A549 (cell line): ENCODE results near the gene TIGD1. TPM values are rescaled to one million over a fixed set of nuclear protein-coding genes. Genes with fewer than 3 reads are reported as not detected.

Experiments used
- ATAC-seq, 2 experiments: fragments of 200-7000 bp in 1 of 2; fragments of >200 bp in 1 of 2; cut with Nextera tagmentation in 1 of 2; cut with Tn5 transposase in 1 of 2; 3 replicates each; pipeline versions ENCODE4 v1.8.0 to v1.9.1; 2018 to 2020; ENCODE audit warnings: mild to moderate bottlenecking in 1 of 2, moderate library complexity in 1 of 2
- CTCF ChIA-PET: fragments of 300-600 bp; sonication (Branson Sonifier 250); formaldehyde crosslinking; extraction: SDS; loops from one replicate; lab custom pipeline; 2021; ENCODE audit warnings: antibody characterized with exemption, inconsistent platforms; lab: Yijun Ruan, JAX
- POLR2A ChIA-PET: fragments of 350-600 bp; formaldehyde crosslinking; extraction: SDS; loops from one replicate; lab custom pipeline; 2021; ENCODE audit warnings: antibody characterized with exemption, inconsistent platforms; lab: Yijun Ruan, JAX
- DNase-seq, 2 experiments: peaks; one replicate each; pipeline versions ENCODE4 v3.0.0 to v3.0.0-alpha.2; 2011 to 2016; ENCODE audit warnings: low read depth in 1 of 2, low spot score in 1 of 2
- FAIRE-seq: peaks from 2 replicates; lab custom pipeline; 2011; peaks lifted over from hg19 to GRCh38; lab: Jason Lieb, UNC
- H3K27ac ChIP-seq, 2 experiments: fragments of >200 bp; sonication (Bioruptor Twin); formaldehyde crosslinking; 3 replicates each; pipeline ENCODE4 v1.5.1; 2016 to 2017
- H3K4me1 ChIP-seq: fragments of >200 bp; sonication (Bioruptor Twin); formaldehyde crosslinking; 3 replicates; pipeline ENCODE4 v1.6.1; 2016
- H3K4me2 ChIP-seq: fragments of >200 bp; sonication (Bioruptor Twin); formaldehyde crosslinking; 3 replicates; pipeline ENCODE4 v1.6.1; 2016
- H3K4me3 ChIP-seq: fragments of >200 bp; sonication (Bioruptor Twin); formaldehyde crosslinking; 3 replicates; pipeline ENCODE4 v1.5.1; 2016
- H3K9me3 ChIP-seq: fragments of >200 bp; sonication (Bioruptor Twin); formaldehyde crosslinking; 3 replicates; pipeline ENCODE4 v1.6.1; 2016
- CEBPB ChIP-seq, 2 experiments: fragments of >200 bp in 1 of 2; sonication (Bioruptor Twin) in 1 of 2; formaldehyde crosslinking in 1 of 2; IDR thresholded peaks; 2 replicates each; pipeline ENCODE4 v1.6.1; 2012 to 2016
- CTCF ChIP-seq: fragments of >200 bp; sonication (Bioruptor Twin); formaldehyde crosslinking; IDR thresholded peaks from 3 replicates; pipeline ENCODE4 v1.5.1; 2016
- EHF ChIP-seq: fragments of 250-450 bp; sonication (Bioruptor Pico); IDR thresholded peaks from 2 replicates; pipeline ENCODE4 v1.5.0; 2020; ENCODE audit warnings: mild to moderate bottlenecking
- EHMT2 ChIP-seq: fragments of 200-600 bp; sonication (generic); IDR thresholded peaks from 2 replicates; pipeline ENCODE4 v1.6.1; 2016; ENCODE audit warnings: antibody characterized with exemption, low read depth, mild to moderate bottlenecking, moderate library complexity
- EP300 ChIP-seq, 2 experiments: fragments of >200 bp; sonication (Bioruptor Twin); formaldehyde crosslinking; IDR thresholded peaks; 2 replicates in 1 of 2; 3 replicates in 1 of 2; pipeline ENCODE4 v1.6.1; 2016 to 2017
- ESRRA ChIP-seq: fragments of 150-350 bp; IDR thresholded peaks from 2 replicates; pipeline ENCODE4 v1.6.1; 2014; ENCODE audit warnings: mild to moderate bottlenecking, low read length, borderline replicate concordance
- FOSL2 ChIP-seq, 2 experiments: fragments of 450-650 bp in 1 of 2; fragments of >200 bp in 1 of 2; sonication (Bioruptor Twin) in 1 of 2; formaldehyde crosslinking; IDR thresholded peaks; 2 replicates each; pipeline versions ENCODE4 v1.5.0 to v1.6.1; 2016 to 2020; ENCODE audit warnings: mild to moderate bottlenecking in 1 of 2, moderate library complexity in 1 of 2
- GATA3 ChIP-seq: IDR thresholded peaks from 2 replicates; pipeline ENCODE4 v1.6.1; 2012; ENCODE audit warnings: borderline replicate concordance
- JUNB ChIP-seq: fragments of >200 bp; sonication (Bioruptor Twin); formaldehyde crosslinking; IDR thresholded peaks from 2 replicates; pipeline ENCODE4 v1.6.1; 2016
- KDM1A ChIP-seq: fragments of 200-600 bp; sonication (generic); IDR thresholded peaks from 2 replicates; pipeline ENCODE4 v1.6.1; 2016; ENCODE audit warnings: low read depth, mild to moderate bottlenecking
- MAFK ChIP-seq: fragments of 450-650 bp; IDR thresholded peaks from 2 replicates; pipeline ENCODE4 v1.6.1; 2014; ENCODE audit not compliant: partially characterized antibody
- MAZ ChIP-seq: fragments of 150-350 bp; IDR thresholded peaks from 2 replicates; pipeline ENCODE4 v1.6.1; 2014; ENCODE audit warnings: antibody characterized with exemption, low read depth, low read length, borderline replicate concordance
- NFE2L2 ChIP-seq: fragments of 150-350 bp; conservative IDR thresholded peaks from 2 replicates; pipeline ENCODE4 v1.6.1; 2014; ENCODE audit warnings: low read length
- NPAS2 ChIP-seq: fragments of 250-450 bp; sonication (Bioruptor Pico); IDR thresholded peaks from 2 replicates; pipeline ENCODE4 v1.8.0; 2022; ENCODE audit warnings: mild to moderate bottlenecking, moderate library complexity, borderline replicate concordance
- NR3C1 ChIP-seq: fragments of >200 bp; sonication (Bioruptor Twin); formaldehyde crosslinking; IDR thresholded peaks from 3 replicates; pipeline ENCODE4 v1.6.1; 2017
- PHF8 ChIP-seq: fragments of 200-600 bp; sonication (generic); IDR thresholded peaks from 2 replicates; pipeline ENCODE4 v1.6.1; 2016; ENCODE audit warnings: low read depth, mild to moderate bottlenecking, antibody characterized with exemption, moderate library complexity, borderline replicate concordance
- POLR2A ChIP-seq: IDR thresholded peaks from 2 replicates; pipeline ENCODE4 v1.6.1; 2012; ENCODE audit warnings: mild to moderate bottlenecking, low read length
- RARB ChIP-seq: fragments of 250-450 bp; sonication (Bioruptor Pico); IDR thresholded peaks from 2 replicates; pipeline ENCODE4 v1.8.0; 2021; ENCODE audit warnings: mild to moderate bottlenecking, moderate library complexity
- REST ChIP-seq: fragments of 200-600 bp; sonication (generic); IDR thresholded peaks from 2 replicates; pipeline ENCODE4 v1.6.1; 2016; ENCODE audit warnings: antibody characterized with exemption, mild to moderate bottlenecking, moderate library complexity
- RNF2 ChIP-seq: fragments of 200-600 bp; sonication (generic); IDR thresholded peaks from 2 replicates; pipeline ENCODE4 v1.6.1; 2016; ENCODE audit warnings: low read depth, mild to moderate bottlenecking, antibody characterized with exemption, moderate library complexity, borderline replicate concordance
- ZC3H11A ChIP-seq: fragments of 450-650 bp; IDR thresholded peaks from 2 replicates; pipeline ENCODE4 v1.6.1; 2014; ENCODE audit warnings: antibody characterized with exemption, mild to moderate bottlenecking
- ZSCAN20 ChIP-seq: fragments of 250-450 bp; sonication (Bioruptor Pico); IDR thresholded peaks from 2 replicates; pipeline ENCODE4 v1.8.0; 2022; ENCODE audit warnings: mild to moderate bottlenecking, moderate library complexity
- WGBS: methylation state at CpG from one replicate; pipeline ENCODE4 v1.1.6; 2017; ENCODE audit errors: missing lambda C conversion rate; 5-methylcytosine and 5-hydroxymethylcytosine counted together
- polyA plus RNA-seq, 4 experiments: library from polyadenylated mRNA; depleted of rRNA in 3 of 4; stranded (reverse); fragments of >200 nt; fragmentation: RNase III in 1 of 4; extraction: RNeasy Plus Mini Kit Qiagen cat#74134 plus additional on column Dnase treatment in 1 of 4; gene quantifications; 2 replicates in 3 of 4; 3 replicates in 1 of 4; pipeline ENCODE4 v1.2.3, GENCODE V29; 2011 to 2017
- TF ChIP-seq, protein P1 (sequence below): fragments of 150-350 bp; IDR thresholded peaks from 2 replicates; pipeline ENCODE4 v1.6.1; 2014; ENCODE audit warnings: low read depth, mild to moderate bottlenecking, low read length
- TF ChIP-seq, protein P2 (sequence below): fragments of >200 bp; sonication (Bioruptor Twin); formaldehyde crosslinking; IDR thresholded peaks from 3 replicates; pipeline ENCODE4 v1.6.1; 2016
- TF ChIP-seq, protein P3 (sequence below): fragments of 450-650 bp; IDR thresholded peaks from 2 replicates; pipeline ENCODE4 v1.6.1; 2014; ENCODE audit warnings: antibody characterized with exemption
- TF ChIP-seq, protein P4 (sequence below): IDR thresholded peaks from 2 replicates; pipeline ENCODE4 v1.6.1; 2012; ENCODE audit warnings: low read depth, borderline replicate concordance
- TF ChIP-seq, protein P5 (sequence below): IDR thresholded peaks from 2 replicates; pipeline ENCODE4 v1.6.1; 2012

TIGD1 gene
- polyA plus RNA-seq, 2 of the 4 experiments (the other 2 are of a cell fraction) = 5.7 to 10.5 TPM

DNA sequence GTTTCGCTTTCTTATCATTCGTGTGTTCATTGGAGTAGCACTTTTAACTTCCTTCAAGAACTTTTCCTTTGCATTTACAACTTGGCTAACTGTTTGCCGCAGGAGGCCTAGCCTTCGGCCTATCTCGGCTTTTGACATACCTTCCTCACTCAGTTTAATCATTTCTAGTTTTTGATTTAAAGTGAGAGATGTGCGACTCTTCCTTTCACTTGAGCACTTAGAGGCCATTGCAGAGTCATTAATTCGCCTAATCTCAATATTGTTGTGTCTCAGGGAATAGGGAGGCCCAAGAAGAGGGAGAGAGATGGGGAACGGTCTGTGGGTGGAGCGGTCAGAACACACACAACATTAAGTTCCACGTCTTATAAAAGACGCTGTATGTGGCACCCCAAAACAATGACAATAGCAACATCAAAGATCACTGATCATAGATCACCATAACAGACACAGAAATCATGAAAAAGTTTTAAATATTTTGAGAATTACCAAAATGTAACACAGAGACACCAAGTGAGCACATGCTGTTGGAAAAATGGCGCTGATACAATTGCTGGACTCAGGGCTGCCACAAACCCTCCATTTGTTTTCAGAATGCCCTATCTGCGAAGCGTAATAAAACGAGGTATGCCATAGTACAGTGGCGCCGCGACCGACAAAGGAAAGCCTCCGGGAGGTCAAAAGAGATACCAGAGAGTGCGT is 553 bp downstream of the TIGD1 start:
- ATAC-seq = peak in 1 of 2 experiments; percentile 5; a peak in 5 of 6 replicates
- Histone ChIP-seq H3K9me3 (no peaks in the 10 kb centered on the region), H3K4me3 (peak overlapping the region; percentile 95), H3K4me1 (peaks cover 5% of the 10 kb centered on the region; the same call in 2 of the 3 replicates), H3K27ac (peak overlapping the region; percentile 99), H3K4me2 (peak overlapping the region; percentile 78)
- TF ChIP-seq NPAS2 (CRISPR knock-in tag) (no peak), KDM1A (no peak), JUNB (no peak), EHMT2 (no peak), ZSCAN20 (CRISPR knock-in tag) (no peak), CTCF (no peak), NR3C1 (no peak), PHF8 (no peak; the same call in 1 of the 2 replicates), FOSL2 (IDR thresholded peaks at IDR 0.05) (no peak), FOSL2 (CRISPR knock-in tag; IDR thresholded peaks at IDR 0.05) (no peak), REST (no peak), EHF (CRISPR knock-in tag) (no peak), RNF2 (no peak), ZC3H11A (no peak)
- TF ChIP-seq, protein P1, sequence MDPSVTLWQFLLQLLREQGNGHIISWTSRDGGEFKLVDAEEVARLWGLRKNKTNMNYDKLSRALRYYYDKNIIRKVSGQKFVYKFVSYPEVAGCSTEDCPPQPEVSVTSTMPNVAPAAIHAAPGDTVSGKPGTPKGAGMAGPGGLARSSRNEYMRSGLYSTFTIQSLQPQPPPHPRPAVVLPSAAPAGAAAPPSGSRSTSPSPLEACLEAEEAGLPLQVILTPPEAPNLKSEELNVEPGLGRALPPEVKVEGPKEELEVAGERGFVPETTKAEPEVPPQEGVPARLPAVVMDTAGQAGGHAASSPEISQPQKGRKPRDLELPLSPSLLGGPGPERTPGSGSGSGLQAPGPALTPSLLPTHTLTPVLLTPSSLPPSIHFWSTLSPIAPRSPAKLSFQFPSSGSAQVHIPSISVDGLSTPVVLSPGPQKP = no peak
- TF ChIP-seq, protein P2, sequence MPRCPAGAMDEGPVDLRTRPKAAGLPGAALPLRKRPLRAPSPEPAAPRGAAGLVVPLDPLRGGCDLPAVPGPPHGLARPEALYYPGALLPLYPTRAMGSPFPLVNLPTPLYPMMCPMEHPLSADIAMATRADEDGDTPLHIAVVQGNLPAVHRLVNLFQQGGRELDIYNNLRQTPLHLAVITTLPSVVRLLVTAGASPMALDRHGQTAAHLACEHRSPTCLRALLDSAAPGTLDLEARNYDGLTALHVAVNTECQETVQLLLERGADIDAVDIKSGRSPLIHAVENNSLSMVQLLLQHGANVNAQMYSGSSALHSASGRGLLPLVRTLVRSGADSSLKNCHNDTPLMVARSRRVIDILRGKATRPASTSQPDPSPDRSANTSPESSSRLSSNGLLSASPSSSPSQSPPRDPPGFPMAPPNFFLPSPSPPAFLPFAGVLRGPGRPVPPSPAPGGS = no peak
- DNase-seq = peak in 1 of 2 experiments; percentile 37
- WGBS = 16% methylated on average over 21 of the region's 21 CpGs
- ChIA-PET CTCF (interaction anchor here (1.4 to 2.3 kb wide), 2 partner anchors 28 to 44 kb away, joined by 7 read pairs; no protein-coding TSS in a partner anchor), POLR2A (interaction anchor here (1.0 to 1.5 kb wide), 5 partner anchors 18 to 56 kb away, joined by 3 to 13 read pairs (median 4); no protein-coding TSS in a partner anchor)
- no peak for FAIRE-seq

GRCh38 chr2:232547991-232548390 is 2.4 kb downstream of the TIGD1 start:
- FAIRE-seq (no peak), DNase-seq (no peak), ATAC-seq (no peak)
- no peak overlapping the region for H3K4me3 ChIP-seq
- no peak overlapping the region for H3K4me2 ChIP-seq
- no peak overlapping the region for H3K27ac ChIP-seq
- POLR2A ChIA-PET = no interaction called here
- H3K4me1 ChIP-seq = peaks cover 5% of the 10 kb centered on the region; the same call in 2 of the 3 replicates
- CTCF ChIA-PET = interaction anchor here (1.2 to 2.3 kb wide), 3 partner anchors 10 to 63 kb away, joined by 3 to 7 read pairs (median 5); no protein-coding TSS in a partner anchor
- WGBS = 96% methylated on average over 6 of the region's 6 CpGs
- H3K9me3 ChIP-seq = no peaks in the 10 kb centered on the region
- no peak for TF ChIP-seq CEBPB (IDR thresholded peaks at IDR 0.05)
- TF ChIP-seq, protein P3, sequence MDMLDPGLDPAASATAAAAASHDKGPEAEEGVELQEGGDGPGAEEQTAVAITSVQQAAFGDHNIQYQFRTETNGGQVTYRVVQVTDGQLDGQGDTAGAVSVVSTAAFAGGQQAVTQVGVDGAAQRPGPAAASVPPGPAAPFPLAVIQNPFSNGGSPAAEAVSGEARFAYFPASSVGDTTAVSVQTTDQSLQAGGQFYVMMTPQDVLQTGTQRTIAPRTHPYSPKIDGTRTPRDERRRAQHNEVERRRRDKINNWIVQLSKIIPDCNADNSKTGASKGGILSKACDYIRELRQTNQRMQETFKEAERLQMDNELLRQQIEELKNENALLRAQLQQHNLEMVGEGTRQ = no peak
- TF ChIP-seq ESRRA = no peak
- TF ChIP-seq, protein P4, sequence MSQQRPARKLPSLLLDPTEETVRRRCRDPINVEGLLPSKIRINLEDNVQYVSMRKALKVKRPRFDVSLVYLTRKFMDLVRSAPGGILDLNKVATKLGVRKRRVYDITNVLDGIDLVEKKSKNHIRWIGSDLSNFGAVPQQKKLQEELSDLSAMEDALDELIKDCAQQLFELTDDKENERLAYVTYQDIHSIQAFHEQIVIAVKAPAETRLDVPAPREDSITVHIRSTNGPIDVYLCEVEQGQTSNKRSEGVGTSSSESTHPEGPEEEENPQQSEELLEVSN = no peak
- TF ChIP-seq RNF2 = no peak
- TF ChIP-seq MAZ = no peak
- TF ChIP-seq MAFK = no peak
- no peak for TF ChIP-seq NFE2L2
- no peak for TF ChIP-seq GATA3
- TF ChIP-seq, protein P5, sequence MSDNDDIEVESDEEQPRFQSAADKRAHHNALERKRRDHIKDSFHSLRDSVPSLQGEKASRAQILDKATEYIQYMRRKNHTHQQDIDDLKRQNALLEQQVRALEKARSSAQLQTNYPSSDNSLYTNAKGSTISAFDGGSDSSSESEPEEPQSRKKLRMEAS = no peak
- TF ChIP-seq NPAS2 (CRISPR knock-in tag) = no peak
- no peak for TF ChIP-seq EP300 (IDR thresholded peaks at IDR 0.05)
- no peak for TF ChIP-seq RARB (CRISPR knock-in tag)
- no peak for TF ChIP-seq POLR2A
- no peak for TF ChIP-seq ZC3H11A
